Activated CD4-positive, CD25-positive, alpha-beta regulatory T cell (primary cell): ENCODE measurements around the gene ARAP1.

Source experiments
- DNase-seq, 4 experiments: peaks; one replicate each; lab custom pipeline; 2025; lab: John Stamatoyannopoulos, UW

The ARAP1 gene

DNA sequence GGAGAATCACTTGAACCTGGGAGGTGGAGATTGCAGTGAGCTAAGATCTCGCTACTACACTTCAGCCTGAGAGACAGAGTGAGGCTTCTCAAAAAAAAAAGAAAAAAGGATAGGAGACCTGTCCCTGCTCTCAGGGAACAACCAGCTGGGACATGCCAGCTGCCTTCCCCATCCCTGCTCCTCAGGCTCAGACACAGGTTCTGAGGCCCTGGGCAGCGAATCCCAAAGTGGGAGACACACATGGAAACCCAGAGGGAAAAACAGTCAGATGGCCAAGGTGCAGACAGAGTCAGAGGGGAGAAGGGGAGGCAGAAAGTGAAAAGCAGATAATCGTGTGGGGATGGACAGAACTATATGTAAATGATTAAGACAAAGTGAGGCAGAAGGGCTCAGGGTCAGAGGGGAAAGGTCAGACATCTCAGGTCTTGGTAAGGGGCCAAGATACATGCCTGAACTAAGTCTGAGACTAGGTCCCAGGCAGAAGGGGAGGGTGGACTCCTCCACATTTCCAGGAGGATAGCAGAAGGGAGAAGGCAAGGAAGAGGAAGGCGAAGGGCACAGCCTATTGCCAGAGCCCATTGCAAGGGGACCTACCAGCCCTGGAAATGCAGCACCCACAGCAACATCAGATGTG lies 27.4 kb upstream of the ARAP1 start:
- no peak for DNase-seq

DNA sequence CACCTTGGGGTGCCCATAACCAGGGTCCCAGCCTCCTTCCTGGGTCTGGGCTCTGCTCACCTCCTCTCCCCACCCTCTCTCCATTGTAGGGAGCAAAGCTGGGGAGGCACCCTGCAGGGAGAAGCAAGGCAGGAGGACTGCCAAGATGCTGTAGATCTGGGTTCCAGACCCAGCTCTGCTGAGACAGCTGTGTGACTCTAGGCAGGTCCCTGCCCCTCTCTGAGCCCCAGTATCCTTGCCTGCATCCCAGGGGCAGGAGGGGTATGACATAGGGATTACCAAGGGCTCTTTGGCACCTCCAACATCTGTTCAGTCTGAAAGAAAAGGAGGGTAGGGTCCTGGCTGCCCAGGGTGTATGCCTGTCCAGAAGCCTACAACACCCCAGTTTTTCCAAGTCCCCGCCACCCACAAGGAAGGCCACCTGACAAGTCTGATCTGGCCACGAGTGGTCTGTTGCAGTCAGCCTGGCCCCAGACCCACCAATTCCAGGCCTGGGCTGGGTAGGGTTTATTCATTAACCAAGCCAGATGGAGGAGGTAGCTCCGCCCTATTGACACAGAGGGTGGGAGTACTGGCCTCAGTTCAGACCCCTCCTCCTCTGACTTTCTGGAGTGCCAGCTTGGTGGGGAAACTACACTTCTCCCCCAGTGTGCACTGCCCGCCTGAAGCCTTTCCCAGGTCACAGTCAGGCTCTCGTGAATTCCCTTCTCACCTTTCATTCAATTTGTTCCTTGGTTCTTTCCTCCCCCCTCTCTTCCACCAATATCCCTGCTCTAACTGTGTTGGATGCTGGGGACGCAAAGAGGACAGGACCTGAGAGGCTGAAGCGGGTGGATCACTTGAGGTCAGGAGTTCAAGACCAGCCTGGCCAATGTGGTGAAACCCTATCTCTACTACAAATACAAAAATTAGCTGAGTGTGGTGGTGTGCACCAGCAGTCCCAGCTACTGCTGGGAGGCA lies 26.6 kb upstream of the ARAP1 start:
- DNase-seq = no peak

DNA sequence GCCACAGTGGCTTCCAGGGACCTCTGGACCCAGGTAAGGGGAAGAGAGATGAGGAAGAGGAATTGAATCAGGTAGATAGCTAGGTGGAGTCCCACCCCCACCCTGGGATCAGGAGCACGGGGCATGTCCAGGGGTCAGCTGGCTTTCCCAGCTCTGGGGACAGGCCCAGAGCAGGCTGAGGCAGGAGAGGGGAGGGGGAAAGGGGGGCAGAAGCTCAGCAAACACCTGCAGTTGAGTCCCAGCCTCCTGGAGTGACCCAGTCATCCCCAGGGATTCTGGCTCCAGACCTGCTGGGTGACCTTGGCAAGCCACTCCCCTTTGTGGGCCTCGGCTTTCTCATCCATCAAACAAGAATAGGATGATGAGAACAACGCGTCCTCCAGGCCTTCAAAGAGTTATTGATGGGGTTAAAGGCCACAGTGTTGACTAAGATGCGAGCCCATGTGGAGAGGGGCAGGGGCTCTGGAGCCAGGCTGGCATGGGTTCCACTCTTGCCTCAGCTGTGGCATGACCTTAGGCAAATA lies 25.6 kb upstream of the ARAP1 start:
- no peak for DNase-seq

DNA sequence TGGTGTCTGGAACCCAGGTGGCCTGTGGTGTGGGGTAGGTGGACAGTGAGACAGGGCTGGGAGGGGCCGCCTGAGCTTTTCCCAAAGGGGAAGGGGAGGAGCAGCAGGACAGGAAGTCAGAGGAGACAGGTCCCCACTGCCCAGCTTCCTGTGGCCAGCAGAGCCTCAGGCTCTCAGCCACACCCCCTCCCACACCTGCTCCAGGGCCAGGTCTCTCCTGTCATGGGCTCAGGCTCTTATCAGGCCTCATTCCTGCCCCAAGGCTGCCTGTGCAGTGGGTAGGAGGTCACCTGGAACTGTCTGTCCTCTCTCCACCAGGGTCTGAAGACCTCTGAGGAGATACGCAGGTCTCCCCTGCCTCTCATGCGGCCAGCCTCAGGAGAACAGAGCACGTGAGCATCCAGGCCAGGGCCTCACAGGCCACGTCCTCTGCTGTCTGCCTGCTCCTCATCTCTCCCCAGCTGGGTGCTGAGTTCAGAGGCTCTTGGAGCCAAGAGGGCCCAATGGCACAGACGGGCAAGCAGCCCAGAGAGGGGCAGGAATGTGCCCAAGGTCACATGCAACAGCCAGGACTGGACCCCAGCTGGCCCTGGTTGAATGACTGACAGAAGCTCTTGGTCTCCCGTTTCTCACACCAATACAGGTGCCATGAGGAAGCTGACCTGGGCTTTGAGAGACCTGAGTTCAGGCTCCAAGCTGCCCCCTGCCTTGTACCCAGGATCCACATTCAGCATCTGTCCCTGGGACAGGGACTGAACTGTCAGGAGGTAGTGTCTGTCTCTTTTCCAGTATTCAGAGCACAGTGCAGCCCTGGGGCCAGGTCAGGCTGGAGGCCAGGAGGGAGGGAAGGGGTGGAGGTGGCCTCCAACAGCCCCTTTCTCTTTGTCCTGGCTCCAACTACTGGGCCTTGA lies 24.9 kb upstream of the ARAP1 start:
- no peak for DNase-seq

DNA sequence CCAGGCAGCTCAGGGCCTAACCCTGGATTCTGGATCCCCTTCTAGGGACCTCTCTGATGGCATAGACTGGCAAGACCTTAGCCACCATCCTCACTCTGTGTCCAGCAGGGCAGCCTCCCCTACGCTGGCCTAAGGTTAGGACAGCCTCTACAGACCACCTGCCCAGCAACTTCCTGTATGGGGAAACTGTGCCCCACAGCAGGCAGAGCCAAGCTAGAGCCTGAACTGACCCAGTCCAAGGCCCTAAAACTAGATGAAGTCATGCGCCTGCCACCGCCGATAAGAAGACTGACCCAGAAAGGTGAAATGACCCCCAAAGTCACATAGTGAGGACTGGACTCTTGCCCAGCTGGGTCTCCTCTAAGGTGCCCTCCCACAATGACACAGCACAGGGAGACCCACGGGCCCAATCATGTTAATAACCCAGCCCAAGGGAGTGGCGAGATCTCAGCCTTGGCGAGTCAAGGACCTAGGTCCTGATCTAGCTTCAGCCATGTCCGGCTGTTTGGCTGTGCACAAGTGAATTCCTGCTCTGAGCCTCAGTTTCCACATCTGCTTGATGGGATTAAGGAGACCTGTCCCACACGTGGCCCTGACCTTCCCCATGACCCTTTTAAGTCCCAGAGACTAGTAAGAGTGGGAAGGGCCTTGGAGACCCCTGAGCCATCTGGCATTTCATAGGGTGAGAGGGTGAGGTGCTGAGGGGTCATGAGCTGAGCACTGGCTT lies 24.1 kb upstream of the ARAP1 start:
- DNase-seq = no peak

DNA sequence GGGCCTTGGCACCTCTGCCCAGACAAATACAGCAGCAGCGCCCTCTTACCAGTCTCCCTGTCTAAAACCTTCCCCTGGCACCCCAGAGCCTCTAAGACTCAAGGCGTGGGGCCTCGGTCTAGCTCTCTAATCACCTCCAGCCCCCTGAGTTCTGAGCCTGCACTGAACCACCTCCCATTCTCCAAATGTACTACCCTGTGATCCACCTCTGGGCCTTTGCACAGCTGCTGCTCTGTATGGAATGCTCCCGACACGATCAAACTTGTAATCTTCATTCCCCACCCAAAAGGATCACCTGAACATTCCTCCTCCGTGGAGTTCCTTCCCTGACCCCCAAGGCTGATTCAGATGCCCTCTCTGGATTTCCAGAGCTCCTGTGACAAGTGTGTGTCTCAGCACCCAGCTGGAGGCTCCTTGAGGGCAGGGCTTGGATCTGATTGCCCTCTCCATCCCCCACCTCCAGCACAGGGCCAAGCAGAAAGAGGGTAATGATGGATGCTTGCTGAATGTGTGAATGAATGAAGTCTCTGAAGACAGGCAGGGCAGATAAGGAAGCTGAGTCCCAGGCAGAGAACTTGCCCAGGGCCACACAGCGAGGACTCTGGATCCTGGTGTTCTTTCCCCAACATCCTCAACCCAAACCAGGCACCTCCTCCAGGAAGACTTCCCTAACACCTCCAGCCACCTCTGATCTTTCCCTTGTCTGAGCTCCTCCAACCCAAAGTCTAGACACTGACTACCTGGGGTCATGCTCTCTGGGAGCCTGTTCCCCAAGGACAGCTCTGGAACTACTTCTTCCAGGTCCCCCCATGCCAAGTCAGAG lies 23.3 kb upstream of the ARAP1 start:
- DNase-seq = no peak

DNA sequence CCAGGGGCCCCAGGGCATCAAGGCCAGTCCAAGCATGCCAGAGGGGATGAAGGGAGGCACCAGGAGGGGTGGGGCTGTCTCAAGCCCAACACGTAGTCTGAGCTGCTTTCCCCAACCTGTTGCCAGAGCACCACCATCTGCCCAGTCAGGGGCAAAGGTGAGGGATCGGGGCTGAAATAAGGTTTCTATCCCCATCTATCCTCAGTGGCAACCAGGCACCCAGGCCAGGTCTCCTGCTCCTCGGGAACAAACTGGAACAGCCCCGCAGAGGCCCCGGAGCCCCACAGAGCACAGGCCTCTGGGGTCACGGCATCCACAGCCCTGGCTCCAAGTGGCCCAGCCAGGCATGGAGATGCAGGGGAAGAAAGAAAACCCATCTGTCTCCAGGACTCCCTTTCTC lies 22.3 kb upstream of the ARAP1 start:
- DNase-seq = no peak

DNA sequence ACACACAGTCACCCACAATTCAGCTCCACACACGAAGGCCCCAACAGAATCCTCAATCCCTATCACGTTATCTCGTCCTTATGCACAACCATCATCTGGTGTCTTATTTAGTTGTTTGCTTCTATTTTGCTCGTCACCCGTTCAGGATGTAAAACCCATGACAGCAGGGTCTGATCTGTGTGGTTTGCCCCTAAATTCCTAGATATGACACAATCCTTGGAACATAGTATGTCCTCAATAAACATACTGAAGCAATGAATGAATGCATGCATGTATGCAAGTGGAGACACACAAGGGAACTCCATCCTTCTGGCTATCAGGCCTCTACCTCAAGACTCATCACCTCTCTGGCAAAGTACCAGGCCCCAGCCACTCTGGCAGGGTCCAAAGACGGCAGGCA lies 21.5 kb upstream of the ARAP1 start:
- DNase-seq = no peak

DNA sequence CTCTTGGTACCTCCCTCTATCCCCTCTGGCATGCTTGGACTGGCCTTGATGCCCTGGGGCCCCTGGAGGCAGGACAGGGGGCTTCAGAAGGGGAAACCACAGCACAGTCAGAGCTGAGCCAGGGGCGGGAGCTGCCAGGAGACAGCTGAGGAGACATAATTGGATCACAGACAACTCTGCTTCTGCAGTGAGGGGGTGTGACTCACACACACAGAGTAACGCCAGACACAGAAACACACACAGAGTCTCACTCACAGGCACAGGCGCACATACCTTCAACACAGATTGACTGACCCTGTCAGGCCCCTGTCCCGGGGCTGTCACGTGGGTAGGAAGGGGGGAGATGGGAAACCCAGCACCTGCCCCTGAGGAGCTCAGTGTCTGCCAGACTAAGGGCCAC lies 21.1 kb upstream of the ARAP1 start:
- no peak for DNase-seq

DNA sequence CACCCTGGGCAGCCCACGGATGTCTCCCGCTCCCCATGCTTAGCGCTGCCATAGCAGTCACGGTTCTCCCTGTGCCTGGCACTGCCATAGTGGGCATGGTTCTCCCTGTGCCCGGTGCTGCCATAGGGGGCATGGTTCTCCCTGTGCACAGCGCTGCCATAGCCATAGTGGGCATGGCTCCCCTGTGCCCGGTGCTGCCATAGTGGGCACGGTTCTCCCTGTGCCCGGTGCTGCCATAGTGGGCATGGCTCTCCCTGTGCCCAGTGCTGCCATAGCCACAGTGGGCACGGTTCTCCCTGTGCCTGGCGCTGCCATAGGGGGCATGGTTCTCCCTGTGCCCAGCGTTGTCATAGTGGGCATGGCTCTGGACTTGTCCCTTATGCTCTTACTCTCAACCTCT lies 19.9 kb upstream of the ARAP1 start:
- DNase-seq = no peak

DNA sequence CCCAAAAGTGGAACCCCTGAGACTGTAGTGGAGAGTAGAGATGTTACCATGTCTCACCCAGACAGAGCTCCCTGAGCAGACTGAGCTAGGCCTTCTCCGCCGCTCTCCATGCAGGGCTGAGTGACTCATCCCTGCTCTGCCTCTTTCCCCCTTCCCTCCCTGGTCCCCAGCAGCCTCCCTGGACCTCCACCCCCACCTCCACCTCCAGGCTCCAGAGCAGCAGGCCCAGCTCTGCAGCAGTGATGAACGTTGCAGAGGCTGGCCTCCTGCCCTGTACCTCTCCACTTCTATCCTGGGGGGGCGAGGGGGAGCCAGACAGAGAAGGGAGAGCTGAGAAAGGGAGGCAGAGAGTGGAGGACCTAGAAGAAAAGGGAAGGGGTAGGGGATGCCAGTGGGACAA lies 19.3 kb upstream of the ARAP1 start:
- no peak for DNase-seq

DNA sequence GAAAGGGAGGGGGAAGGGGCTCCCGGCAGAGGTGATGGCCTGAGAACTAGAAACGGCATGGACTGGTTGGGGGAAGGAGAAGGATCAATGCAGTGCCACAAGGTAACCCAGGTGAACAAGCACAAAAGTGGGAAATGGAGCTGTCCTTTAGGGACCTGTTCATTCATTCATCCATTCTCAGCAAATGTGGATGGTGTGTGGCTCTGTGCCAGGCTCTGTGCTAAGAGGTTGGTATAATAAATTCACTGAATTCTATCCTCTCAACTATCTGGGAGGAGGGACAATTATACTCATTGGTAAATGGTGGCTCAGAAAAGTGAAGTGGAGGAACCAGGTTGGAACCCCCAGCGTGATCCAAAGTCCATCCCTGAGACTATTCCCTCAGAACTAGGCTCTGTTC lies 18.6 kb upstream of the ARAP1 start:
- DNase-seq = no peak

DNA sequence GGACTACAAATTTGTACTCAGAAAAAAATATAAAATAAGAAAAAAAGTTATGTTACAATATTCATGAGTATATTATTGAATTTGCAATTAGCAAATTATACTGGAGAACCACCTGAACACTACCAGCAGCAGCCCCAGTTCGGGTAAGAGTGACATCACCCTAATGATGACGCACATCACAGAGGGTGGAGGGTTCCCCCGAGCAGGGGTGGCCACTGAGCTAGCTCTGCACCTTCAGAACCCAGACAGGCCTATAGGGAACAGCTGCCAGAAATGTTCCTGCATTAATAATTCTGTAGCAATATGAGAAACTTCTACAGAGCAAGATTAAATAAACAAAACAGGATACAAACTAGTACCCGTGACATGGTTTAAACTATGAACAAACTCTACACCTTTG lies 17.5 kb upstream of the ARAP1 start:
- DNase-seq = no peak

DNA sequence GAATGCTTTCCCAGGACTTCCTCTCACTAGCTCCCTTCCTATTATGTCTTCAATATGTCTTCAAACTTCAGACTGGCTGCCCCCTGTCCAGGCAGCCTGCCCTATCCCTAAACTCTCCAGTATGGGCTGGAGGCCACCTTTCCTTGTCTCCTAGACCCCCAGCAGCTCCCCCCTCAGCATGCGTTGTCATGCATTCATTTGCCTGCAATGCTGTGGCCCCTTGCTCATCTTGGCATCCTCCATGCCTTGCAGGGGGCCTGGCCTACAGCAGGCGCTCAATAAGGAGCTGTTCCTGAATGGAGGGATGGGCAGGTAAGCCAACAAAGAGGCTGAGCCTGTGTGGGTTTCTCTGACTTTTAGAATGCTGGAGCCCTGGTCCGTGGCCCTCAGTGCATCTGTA lies 16.4 kb upstream of the ARAP1 start:
- no peak for DNase-seq

DNA sequence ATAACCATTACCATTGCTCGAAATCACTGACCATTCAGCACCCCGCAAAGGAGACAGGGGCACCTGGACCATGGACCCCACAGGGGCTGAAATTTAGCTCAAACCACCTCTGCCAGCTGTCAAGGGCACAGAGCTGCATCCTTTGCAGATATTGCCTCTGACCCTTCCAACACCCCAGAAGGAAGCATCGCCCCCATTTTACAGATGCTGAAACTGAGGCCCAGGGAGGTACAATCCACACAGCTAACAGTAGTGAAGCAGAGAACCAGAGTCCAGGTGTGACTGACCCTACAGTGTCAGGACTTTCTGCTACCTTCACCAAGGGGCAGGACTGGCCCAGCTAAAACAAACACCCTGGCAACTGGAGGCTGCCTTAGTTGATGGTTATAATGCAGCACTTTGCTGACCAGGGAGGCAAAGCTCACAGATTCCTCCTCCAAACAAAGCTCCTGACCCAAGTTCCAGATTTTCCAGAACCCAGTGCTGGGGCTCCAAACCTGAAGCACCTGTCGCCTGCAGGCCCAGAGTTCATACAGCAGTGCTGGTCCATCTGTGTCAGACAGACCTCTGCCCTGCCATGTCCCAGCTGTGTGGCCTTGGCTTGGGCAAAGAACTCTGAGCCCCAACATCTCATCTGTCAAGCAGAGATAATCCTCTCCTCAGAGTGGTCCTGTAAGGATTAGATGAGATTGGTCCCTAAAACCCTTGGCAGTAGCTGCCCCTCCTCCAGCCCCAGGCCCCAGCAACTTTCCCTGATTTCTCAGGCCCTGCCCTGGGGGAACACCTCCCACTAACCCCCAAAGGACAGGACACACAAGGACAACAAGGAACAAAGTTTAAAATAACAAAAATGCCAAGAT lies 15.2 kb upstream of the ARAP1 start:
- DNase-seq = no peak

DNA sequence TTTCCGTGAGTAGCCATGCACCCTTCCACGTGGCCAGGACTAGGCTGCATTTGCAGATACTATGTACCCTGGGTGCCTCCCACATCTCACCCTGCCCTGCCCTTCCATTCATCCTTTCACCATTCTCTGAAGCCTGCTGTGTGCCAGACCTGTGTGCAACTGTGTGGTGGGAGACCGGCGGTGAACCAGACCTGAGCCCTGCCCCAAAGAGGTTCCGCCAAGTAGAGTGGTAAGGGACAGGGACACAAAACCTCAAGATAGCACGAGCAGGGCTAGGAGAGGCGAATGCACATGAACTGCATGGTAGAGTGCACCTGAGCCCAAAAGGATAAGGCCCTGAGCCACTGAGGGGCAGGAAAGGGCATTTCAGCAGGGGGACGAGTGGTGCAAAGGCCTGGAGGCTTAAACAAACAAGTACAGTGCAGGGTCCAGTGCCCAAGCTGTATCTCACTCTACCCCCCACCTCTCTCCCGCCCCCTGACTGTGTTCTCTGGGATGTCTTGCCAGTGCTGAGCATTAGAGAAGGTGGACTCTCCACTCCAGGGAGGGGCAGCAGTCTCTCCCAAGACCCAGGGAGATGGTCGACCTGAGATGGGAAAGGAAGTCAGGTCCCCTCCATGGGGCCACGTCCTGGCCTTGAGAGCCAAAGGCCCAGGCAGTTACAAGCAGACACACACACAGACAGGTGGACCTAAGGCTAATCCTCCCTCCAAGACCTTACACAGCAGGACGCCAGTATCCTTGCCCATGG lies 14.1 kb upstream of the ARAP1 start:
- DNase-seq = no peak

DNA sequence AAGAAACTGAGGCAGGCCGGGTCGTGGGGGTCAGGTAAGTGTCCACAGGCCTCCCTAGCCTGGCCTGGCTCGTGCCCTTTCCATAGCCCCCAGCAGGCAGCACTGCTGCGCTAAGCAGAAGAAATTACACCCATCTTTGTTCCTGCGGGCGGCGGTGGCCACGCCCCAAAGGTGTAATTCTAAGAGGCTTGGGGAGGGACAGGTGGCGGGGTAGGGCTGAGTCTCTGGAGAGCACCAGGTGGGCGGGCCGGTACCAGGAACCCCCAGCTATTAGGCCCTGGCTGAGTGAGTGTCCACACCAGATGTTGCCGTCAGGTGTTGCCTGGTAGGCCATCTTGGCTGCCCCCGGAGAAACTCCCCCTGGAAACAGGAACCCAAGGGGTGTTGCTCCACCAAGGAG lies 12.3 kb upstream of the ARAP1 start:
- no peak for DNase-seq

DNA sequence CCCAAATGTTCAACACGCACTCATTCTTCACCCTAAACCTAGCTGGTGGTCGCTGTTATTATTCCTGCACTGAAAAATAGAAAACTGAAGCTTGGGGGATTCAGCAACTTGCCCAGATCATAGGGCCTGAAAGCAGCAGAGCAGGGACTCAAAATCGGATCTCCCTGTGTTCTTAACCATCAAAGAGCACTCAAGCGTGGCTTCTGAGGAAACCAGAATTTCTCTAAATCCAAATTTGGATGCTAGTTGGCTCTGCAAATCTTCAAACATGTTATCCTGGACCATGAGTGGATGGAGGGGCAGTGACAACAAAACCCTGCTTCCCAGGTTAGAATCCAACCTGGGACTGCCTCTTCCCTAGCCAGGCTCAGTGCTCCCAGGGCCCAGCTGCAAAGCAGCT lies 11.6 kb upstream of the ARAP1 start:
- DNase-seq = no peak
